GM21576 (cell line): Measurements from ENCODE around the gene FAM3C.
A peak's percentile ranks its signal among the peaks of the same experiment; 100 is the strongest.

Experiments used
- ATAC-seq: cut with Tn5 transposase; IDR thresholded peaks from one replicate; pipeline ENCODE4 v1.9.1; 2021; ENCODE audit warnings: mild to moderate bottlenecking, moderate library complexity; ENCODE audit not compliant: unreplicated experiment

FAM3C gene

DNA sequence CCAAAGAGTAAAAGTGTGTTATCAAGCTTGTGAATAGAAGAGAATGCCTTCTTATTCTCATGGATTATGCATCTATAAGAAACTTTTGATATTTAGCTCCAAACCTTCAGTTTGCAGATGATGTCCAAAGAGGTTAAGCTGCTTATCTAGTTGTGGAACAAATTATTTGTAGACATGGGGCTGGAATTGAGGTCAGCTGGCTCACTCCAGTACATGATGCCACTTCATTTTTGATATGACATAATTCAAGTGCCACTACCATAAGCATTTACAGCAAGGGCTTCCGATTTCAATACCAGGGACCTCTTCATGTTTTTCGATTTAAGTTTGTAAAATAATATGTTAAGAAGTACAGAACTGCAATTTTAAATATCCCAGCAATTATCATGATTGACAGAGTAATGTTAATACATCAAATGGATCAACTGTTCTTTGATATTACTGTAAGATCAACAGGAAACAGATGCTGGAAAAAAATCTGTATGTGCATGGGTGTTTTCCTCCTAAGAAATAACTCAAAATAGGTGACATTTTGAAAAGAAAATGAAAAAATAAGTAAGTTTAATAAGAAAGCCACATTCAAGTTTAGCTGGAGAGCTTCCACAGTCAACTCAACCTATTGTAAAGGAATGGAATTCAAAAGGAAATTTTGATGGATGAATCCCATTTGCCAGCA is 12.7 kb downstream of the FAM3C start:
- ATAC-seq: no peak

DNA sequence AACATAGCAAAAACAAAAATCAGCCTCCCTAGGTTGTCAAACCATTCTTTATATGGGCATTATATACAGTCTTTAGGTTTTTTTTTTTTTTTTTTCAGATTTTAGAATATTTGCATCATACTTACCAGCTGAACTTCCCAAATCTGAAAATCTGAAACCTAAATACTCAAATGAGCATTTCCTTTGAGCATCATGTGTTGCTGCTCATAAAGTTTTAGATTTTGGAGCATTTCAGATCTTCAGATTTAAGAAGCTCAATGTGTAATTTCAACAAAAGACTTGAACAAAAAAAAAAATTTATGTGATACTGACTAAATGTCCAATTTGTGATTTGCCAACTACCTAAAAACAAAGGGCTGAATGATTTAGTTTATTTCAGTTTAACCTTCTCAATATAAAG is 13.6 kb downstream of the FAM3C start:
- no peak for ATAC-seq

DNA sequence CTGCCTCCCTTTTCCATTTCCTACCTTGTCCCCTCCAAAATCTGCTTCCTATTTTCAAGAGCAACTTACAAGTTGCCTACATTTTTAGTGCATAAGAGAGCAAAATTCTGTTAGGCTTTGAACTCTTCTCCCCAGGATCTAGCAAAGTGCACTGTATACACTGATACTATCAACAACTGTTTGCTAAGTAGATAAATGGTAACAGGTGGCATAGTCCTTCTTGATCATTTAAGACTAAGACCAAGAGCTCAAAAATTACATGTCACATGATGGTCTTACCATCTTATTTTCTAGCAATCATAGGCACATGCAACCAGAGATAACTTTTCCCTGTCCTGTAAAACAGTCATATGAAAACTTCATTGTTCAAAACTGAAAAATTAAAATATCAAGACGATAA is 16.2 kb downstream of the FAM3C start:
- ATAC-seq: no peak

DNA sequence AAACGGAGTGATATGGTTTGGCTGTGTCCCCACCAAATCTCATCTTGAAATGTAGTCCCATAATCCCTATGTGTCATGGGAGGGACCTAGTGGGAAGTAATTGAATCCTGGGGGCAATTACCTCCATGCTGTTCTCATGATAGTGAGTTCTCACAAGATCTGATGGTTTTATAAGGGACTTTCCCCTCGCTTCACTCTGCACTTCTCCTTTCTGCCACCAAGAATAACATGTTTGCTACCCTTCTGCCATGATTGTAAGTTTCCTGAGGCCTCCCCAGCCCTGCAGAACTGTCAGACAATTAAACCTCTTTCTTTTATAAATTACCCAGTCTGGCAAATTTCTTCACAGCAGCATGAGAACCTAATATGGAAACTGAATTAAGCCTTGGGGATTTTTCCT is 19.1 kb downstream of the FAM3C start:
- ATAC-seq: no peak

DNA sequence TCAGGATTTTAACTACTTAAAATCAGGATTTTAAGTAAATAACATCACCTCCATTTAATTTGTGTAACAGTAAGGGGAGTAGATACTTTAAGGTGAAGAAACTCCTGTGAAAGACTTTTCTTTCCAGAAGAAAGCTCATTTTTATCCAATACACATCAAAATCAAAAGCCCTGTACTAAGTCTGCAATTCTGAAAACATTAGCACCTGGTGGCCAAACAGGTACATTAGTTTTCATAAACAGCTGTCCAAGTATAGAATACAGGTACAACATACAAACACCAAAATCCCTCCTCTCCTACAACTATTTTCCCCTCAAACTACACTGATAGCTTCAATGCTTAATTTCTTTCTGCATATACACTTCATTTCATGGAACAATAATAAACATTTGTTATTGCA is 22.9 kb downstream of the FAM3C start:
- no peak for ATAC-seq

DNA sequence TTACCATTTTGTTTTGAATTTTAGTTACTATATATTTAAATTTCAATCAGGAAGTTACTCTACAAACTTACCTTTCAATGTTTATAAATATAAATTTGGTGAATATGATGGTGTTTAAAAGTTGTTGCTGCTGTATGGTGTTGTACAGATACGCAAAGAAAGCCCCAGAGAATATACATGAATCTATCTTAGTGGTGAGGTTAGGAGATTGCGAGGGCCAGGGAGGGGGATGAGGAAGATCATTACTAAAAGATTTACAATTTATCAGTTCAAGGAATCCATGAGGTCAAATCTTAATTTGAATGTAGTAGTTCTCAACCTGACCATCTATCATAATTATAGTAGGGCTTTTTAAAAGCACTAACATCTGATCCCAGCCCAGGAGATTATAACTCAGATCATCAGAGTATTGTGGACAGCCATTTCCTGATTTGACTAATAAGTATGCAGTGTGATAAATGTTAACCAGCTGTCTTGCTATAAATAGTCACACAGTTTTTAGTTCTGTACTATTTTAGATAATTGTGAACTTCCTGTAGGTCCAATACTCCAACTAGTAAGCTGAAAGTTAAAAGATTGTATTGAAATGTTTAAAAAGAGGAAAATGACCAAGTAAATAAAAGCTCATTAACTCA is 23.6 kb downstream of the FAM3C start:
- ATAC-seq: peak; percentile 91

DNA sequence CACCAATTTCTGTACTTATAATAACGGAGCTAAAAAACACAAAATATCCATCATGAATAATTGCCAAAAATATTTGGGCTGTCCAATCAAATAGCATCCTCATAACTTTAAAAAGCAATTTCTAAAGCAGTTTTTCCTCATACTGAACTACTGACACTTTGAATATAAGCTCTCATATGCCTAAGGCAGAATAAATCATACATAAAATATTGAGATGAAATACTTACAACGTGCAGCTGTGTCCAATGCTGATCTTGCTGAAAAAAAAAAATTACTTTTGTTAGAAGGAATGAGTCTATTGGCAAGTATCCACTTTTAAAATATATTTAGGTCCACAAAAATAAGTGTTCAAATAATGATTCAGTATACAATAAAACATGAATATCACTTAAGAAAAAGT is 24.2 kb downstream of the FAM3C start:
- ATAC-seq: no peak

DNA sequence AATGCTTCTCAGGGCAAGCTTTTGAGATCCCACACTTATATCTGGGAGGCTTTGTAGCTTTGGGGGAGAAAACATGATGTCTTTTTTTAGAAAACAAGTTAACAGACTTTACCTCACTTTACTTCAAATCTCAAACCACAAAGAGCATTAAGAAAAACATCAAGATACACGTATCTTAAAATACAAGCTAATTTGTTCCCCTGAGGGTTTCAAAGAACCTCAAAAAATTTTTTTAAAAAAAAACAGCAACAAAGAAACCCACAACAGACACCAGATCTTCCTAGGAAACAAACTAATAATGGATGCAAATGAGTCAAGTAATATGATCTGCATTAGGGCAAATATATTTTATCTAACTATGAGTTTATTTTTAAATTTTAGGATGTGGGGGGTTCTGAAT is 24.7 kb downstream of the FAM3C start:
- no peak for ATAC-seq

DNA sequence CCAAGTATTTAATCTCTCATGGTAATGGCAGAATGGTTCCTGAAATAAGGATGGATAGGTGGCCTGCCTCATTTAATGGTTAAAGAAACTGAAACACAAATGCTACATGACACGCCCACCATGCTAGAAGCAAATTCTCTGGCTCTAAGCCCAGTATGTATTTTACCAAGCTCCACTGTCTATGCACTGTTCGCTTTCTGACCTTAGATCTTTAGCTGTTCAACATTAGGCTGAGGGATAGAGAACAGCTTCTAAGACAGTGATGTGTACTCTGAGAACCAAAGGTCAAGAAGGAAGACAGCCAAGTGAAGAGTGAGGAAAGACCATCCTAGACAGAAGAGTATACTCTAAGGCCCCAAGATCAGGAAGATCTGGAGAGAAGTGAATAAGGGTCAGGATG is 26.6 kb downstream of the FAM3C start:
- peak; percentile 51 for ATAC-seq

DNA sequence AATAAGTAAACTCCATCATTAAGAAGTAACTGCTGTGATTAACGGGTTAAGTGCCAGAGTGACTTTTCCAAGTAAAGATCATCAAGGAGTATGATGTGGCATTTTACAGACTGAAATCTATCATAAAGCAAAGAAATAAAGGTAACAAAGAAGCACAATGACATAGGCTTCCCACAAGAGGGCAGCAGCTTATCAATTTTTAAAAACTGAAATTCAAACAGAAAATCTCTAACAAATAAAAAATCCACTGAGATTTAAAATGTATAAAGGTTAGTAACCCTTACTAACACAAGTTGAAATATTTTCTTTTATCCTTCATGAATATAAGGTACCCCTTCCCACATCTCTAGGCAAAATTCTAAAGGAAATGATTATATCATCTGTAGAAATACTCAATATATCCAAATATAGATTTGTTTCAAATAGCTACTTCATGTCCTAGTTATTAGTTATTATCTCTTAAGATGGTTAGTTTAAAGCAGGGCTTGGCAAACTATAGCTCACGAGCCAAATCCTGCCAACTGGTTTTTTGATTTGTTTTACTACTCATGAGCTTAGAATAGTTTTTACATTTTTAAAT is 29.2 kb downstream of the FAM3C start:
- ATAC-seq: no peak

DNA sequence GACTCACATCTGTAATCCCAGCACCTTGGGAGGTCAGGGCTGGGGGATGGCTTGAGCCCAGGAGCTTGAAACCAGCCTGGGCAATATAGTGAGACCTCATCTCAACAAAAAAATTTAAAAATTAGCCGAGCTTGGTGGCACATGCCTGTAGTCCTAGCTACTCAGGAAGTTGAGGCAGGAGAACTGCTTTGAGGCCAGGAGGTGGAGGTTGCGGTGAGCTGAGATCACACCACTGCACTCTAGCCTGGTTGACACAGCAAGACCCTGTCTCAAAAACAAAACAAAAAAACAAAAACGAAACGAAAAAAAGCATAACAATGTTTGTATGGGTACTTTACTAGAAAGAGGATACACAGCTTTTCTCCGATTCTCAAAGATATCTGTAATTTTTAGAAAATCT is 35.5 kb downstream of the FAM3C start:
- ATAC-seq: no peak

DNA sequence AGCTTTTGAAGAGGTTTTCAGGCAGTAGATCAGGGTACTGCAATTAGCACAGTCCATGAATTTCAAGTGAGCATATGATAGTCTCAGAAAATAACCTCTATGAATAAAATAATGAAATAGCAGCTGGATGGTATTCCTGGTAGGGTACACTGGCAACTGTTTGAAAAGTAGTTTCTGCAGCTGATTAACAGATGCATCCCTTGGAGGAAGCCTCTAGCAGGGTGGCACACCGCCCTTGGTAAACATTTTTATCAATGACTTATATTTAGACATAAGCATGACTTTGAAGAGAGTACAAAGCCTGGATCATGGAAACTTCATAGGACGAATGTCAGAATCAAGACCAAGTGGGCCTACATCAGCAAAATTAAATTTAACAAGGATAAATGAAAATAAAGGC is 40.5 kb downstream of the FAM3C start:
- no peak for ATAC-seq

DNA sequence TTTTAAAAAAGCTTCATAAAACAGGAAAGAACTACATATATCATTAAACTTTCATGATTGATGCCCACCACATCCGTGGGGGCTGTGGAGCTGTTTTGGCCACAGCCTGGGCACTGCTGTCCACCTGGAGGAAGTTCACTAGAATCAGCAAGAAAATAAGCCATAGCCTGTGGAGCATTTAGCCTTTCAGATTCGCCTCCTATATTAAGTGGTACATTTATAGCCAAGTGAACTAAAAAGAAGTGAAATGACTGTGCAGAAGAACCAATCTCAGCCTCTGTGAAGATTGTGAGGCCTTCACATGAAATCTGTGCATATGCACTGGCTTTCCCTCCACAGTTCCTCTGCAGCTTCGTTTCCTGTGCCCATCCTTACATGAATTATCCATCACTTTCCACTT is 43.8 kb downstream of the FAM3C start:
- ATAC-seq: no peak

DNA sequence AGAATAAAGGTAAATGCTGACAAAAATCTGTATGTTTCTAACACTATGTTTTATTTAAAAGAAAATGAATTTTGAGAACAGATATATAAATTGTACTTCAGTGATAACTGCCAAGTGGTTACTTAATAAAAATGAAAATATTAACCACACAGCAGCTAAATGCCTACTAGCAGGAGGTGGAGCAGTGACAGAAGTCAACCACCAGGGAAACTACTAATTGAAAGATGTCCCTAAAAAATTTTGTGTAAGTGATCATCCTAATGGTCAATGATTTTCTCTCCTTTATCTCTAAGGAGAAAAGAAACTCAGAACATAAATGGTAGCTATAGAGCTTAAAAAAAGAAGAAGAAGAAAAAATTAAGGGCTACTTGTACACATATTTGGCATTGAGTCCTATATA is 44.4 kb downstream of the FAM3C start:
- no peak for ATAC-seq

DNA sequence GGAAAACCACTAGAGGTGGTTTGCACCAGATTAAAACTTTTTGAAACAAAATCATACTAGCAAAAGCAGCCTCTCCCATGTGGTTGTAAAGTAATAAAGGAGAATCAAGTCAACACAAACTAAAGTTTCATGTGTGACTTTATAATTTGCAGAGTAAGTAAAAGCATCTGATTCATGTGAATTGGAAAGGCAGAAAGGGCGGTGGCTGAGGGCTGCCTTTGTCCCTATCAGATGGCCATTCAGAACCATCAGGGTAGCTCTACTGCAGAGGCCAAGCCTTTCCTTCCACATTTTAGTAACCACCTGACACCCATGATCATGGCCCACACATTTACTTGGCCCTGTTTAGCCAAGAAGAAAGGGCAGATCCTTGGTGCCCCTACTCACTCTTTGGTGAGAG is 51.6 kb downstream of the FAM3C start:
- ATAC-seq: no peak

DNA sequence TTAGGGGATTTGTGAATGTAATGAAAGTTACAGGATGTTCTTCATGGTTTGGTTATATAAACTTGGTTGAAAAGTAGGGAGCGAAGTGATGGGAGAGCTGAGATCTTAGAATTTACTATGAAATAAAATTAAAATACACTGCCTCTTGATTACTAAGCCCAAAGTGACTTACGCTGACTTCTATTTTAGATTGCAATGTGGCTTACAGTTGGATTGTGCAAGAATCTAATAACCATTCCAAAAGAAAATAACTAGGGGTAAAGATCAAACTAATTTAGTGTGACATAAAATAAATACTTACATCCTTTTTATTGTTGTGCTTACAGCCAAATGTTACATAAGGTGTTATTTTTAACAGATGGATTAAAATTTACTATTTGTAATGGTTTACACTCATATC is 52.0 kb downstream of the FAM3C start:
- ATAC-seq: no peak

DNA sequence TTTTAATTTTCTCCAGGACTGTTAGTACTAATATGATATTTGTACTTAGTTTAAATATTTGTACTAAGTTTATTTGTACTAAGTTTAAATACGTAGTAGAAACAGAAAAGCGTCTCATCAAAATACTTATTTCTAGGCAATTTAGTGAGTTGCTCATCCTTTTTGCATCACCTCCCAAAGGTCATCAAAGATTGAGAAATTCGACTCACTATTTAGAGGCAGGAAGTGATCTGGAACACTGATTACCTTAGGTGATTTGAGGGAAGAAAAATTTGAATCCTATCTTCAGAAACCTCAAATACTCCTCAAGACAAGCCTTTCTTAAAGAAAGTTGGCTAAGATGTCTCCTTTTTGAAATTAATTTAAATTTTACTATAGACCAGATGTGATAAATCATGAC is 52.8 kb downstream of the FAM3C start:
- ATAC-seq: no peak

DNA sequence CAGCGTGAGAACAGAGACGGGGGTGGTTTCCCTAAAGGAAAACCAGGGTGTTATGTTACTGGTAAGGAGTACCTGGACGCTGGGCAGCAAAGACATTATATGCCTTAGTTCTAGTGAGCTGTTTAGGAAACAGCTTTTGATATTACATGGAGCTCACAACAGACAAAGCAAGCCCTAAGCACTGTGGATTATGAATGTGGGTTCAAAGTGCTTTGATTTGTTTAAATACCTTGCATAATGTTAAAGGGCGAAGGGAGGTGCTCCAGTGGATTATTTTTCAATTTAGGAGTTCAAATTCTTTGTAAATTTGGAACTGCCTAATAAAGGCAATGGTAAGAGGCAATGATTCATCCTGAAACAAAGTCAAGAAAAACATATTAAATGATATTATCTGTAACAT is 53.5 kb downstream of the FAM3C start:
- no peak for ATAC-seq

DNA sequence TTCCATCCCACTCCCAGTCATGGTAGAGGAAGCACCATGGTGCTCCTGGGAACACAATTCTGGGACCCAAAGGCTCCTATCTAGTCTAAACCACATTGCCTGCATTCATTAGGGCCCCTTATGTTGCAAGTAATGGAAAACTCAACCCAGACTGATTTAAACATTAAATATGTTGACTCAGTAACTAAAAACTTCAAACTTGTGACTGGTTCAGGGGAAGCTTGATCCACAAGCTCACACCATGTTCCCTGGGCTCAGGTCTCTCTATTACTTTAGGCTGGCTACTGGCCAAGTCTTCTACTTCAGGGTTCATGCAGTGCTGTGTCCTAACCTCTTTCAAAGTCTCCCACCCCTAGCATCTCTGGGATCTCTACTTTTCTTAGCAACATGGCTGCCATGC is 54.2 kb downstream of the FAM3C start:
- ATAC-seq: no peak

DNA sequence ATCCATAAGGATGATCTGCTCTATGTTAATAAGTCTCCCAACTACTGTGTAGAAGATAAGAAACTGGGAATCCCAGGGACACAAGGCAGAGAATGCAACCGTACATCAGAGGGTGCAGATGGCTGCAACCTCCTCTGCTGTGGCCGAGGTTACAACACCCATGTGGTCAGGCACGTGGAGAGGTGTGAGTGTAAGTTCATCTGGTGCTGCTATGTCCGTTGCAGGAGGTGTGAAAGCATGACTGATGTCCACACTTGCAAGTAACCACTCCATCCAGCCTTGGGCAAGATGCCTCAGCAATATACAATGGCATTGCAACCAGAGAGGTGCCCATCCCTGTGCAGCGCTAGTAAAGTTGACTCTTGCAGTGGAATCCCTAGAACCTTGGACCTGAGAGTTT is 57.0 kb downstream of the FAM3C start:
- ATAC-seq: no peak

DNA sequence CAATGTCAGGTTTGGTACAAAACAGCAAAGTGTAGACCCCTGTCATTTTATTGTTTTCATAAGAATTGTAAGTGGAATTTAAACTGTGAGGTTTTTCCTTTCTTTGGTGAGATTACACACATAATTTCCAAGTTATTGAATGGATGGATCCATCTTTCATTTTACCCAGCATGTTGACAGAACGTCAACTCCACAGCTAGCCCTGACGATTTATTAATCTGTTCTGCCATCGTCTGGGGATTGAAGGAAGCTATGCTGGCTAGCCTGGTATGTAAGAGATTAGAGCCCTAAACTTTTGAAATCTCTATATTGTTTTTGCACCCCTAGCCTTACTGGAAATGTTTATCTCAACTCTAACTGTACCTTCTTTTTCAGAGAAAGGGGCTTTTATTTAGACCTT is 58.7 kb downstream of the FAM3C start:
- ATAC-seq: peak; percentile 56

DNA sequence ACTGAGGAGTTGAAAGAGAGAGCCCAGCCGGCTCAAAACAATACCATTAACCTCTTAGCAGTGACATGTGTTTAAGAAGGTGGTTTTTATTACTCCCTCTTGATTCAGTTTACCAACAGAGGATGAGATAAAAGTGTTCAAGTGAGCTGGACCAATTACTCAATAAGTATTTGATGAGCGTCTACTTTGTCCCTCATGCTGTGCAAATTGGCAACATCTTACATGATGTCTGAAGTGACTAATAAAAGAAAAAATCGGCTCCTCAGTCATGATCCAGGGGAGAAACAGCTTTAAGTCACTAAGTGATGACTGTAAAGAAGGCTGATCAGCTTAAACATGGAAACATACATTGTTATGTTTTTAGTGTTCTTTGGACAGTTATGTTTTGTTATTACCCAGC is 59.5 kb downstream of the FAM3C start:
- ATAC-seq: no peak
